ENCODE results near the gene MTMR8. TPM values are rescaled to one million over a fixed set of nuclear protein-coding genes. Genes with fewer than 3 reads are reported as not detected.

MTMR8 gene
- polyA plus RNA-seq, 1 donor = 2.1 TPM

DNA sequence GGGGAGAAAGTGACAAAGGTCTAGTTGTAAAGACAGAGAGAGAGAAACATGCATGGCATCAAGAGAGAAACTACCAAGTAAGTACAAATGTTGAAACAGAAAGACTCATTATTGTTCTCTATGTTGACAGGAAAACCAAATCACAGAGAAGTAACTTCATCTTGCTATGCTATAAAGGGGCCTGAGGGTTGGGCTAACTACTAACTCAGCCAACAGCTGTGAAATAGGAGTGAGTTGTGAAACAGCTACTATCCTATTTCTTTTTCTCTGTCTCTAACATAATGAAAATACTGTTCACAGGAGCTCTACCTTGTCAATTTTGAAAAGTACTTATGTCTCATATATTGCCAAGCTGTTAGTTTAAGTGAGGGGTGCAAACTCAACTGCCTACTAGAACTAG lies 65.0 kb downstream of the MTMR8 start:
- peaks cover 2% of the 10 kb centered on the region for H3K36me3 ChIP-seq (ENCODE audit: control insufficient read depth, insufficient read depth, low read length)
- no peaks in the 10 kb centered on the region for H3K9me3 ChIP-seq (ENCODE audit: control insufficient read depth, low read depth, low read length)
- no peak for DNase-seq
- no peak overlapping the region for H3K4me3 ChIP-seq (ENCODE audit: low read length)
- H3K27me3 ChIP-seq (ENCODE audit: control insufficient read depth, insufficient read depth, low read length) = no peaks in the 10 kb centered on the region
- H3K27ac ChIP-seq (ENCODE audit: low read length) = no peak overlapping the region
- H3K4me1 ChIP-seq (ENCODE audit: control insufficient read depth, insufficient read depth, low read length) = peaks cover 6% of the 10 kb centered on the region

DNA sequence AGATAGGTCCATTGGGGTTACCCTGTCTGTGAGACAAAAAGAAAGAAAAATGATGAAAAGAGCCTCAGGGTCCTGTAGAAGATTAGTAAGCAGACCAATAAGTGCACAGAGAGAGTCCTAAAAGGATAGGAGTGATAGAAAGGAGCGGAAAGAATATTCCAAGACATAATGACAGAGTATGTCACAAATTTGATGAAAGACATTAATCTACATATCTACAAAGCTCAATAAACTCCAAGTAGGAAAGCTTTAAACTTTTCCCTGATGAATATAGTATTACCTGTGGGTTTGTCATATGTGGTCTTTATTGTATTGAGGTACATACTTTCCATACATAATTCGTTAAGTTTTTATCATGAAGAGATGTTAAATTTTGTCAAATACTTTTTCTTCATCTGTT lies 73.7 kb downstream of the MTMR8 start:
- Histone ChIP-seq H3K4me1 (ENCODE audit: control insufficient read depth, insufficient read depth, low read length) (no peaks in the 10 kb centered on the region), H3K36me3 (ENCODE audit: control insufficient read depth, insufficient read depth, low read length) (peaks cover 7% of the 10 kb centered on the region), H3K4me3 (ENCODE audit: low read length) (no peak overlapping the region), H3K27ac (ENCODE audit: low read length) (no peak overlapping the region), H3K27me3 (ENCODE audit: control insufficient read depth, insufficient read depth, low read length) (no peaks in the 10 kb centered on the region), H3K9me3 (ENCODE audit: control insufficient read depth, low read depth, low read length) (no peaks in the 10 kb centered on the region)
- DNase-seq = no peak
- WGBS (ENCODE audit: insufficient coverage, low lambda C conversion rate) = no CpG with 5 or more reads among the region's 2 CpGs

- no CpG with 5 or more reads among the region's 1 CpG for WGBS (ENCODE audit: insufficient coverage, low lambda C conversion rate)
- no peak overlapping the region for H3K27ac ChIP-seq (ENCODE audit: low read length)
- no peak overlapping the region for H3K4me3 ChIP-seq (ENCODE audit: low read length)
- no peaks in the 10 kb centered on the region for H3K27me3 ChIP-seq (ENCODE audit: control insufficient read depth, insufficient read depth, low read length)
- no peaks in the 10 kb centered on the region for H3K9me3 ChIP-seq (ENCODE audit: control insufficient read depth, low read depth, low read length)
- no peaks in the 10 kb centered on the region for H3K36me3 ChIP-seq (ENCODE audit: control insufficient read depth, insufficient read depth, low read length)
- no peak for DNase-seq
- H3K4me1 ChIP-seq (ENCODE audit: control insufficient read depth, insufficient read depth, low read length) = no peaks in the 10 kb centered on the region
Measured at GRCh38 chrX:64313624-64314023, 81.6 kb downstream of the MTMR8 start.

DNA sequence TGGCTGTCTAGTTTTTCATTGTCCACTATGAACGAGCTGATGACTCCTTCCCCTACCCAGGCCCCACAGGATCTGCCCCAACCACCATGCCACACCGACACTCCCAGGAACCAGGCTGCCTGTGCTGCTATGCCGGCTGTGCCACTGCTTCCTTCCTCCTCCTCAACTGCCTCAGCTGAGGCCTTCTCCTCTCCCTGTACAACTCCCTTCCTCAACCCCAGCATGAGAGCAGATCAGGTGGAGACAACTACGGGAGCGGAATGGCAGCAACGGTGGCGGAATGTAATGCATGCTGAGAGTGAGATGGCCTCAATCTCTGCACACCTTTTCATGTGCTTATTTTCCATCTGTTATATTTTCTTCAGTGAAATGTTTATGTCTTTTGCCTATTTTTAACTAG lies 88.5 kb downstream of the MTMR8 start:
- no peak for DNase-seq
- Histone ChIP-seq H3K9me3 (ENCODE audit: control insufficient read depth, low read depth, low read length) (peaks cover 4% of the 10 kb centered on the region), H3K27ac (ENCODE audit: low read length) (no peak overlapping the region), H3K27me3 (ENCODE audit: control insufficient read depth, insufficient read depth, low read length) (no peaks in the 10 kb centered on the region), H3K36me3 (ENCODE audit: control insufficient read depth, insufficient read depth, low read length) (no peaks in the 10 kb centered on the region), H3K4me1 (ENCODE audit: control insufficient read depth, insufficient read depth, low read length) (no peaks in the 10 kb centered on the region), H3K4me3 (ENCODE audit: low read length) (no peak overlapping the region)
- WGBS (ENCODE audit: insufficient coverage, low lambda C conversion rate) = no CpG with 5 or more reads among the region's 7 CpGs

DNA sequence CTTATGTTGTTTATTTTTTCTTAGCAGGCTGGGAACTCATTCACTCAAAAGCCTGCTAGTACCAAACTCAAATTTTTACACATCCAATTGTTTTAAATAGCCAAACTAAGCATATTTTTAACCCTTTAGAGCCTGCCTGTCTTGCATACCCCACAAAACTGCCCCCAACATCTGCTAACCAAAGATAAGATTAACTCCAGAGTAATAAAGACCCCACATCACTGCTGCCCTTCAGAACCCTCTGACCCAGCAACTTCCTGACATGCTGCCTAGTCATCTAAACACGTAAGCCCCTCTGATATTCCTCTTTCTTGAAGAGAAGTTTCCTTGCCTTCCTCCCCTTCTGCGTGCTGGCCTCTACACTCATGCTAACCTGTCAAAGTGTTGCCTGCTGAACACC lies 104.1 kb downstream of the MTMR8 start:
- no peak for DNase-seq

DNA sequence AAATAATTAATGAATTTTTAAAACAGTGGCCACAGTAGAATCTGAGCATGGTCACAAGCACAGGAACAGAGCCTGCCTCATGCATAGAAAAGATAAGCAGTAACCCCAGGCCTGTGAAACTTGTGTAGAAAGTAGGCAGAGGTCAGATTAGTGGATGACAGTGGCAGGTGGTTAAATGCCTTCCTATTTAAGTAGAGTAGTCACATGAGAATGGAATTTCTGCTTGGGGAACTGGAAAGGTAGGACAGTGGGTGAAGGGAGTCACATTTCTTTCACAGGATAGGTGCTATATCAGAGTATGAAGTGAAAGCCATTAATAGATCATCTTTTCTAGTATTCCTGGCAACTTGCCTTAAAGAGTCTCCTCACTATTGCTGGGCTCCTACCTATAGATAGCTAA lies 130.0 kb downstream of the MTMR8 start:
- DNase-seq = peak; percentile 5 to 20
- Histone ChIP-seq H3K27ac (ENCODE audit: low read length) (no peak overlapping the region), H3K9me3 (ENCODE audit: control insufficient read depth, low read depth, low read length) (no peaks in the 10 kb centered on the region), H3K4me3 (ENCODE audit: low read length) (no peak overlapping the region), H3K4me1 (ENCODE audit: control insufficient read depth, insufficient read depth, low read length) (no peaks in the 10 kb centered on the region), H3K36me3 (ENCODE audit: control insufficient read depth, insufficient read depth, low read length) (no peaks in the 10 kb centered on the region), H3K27me3 (ENCODE audit: control insufficient read depth, insufficient read depth, low read length) (no peaks in the 10 kb centered on the region)

More for the DNA sequence above, 104.1 kb downstream of the MTMR8 start:
- H3K27me3 ChIP-seq (ENCODE audit: control insufficient read depth, insufficient read depth, low read length) = no peaks in the 10 kb centered on the region
- H3K4me1 ChIP-seq (ENCODE audit: control insufficient read depth, insufficient read depth, low read length) = no peaks in the 10 kb centered on the region
- no CpG with 5 or more reads among the region's 2 CpGs for WGBS (ENCODE audit: insufficient coverage, low lambda C conversion rate)
- H3K4me3 ChIP-seq (ENCODE audit: low read length) = no peak overlapping the region
- H3K27ac ChIP-seq (ENCODE audit: low read length) = no peak overlapping the region
- H3K9me3 ChIP-seq (ENCODE audit: control insufficient read depth, low read depth, low read length) = no peaks in the 10 kb centered on the region
- H3K36me3 ChIP-seq (ENCODE audit: control insufficient read depth, insufficient read depth, low read length) = no peaks in the 10 kb centered on the region

GRCh38 chrX:64230123-64230970 lies 164.9 kb downstream of the MTMR8 start, which contains the start of gene ASB12:
Gene ASB12, minus strand, starts transcription at chrX:64230607. Its CDS starts 4,957 bp downstream, at chrX:64225650.
- WGBS (ENCODE audit: insufficient coverage, low lambda C conversion rate) = no CpG with 5 or more reads among the region's 17 CpGs
- no peaks in the 10 kb centered on the region for H3K4me1 ChIP-seq (ENCODE audit: control insufficient read depth, insufficient read depth, low read length)
- H3K4me3 ChIP-seq (ENCODE audit: low read length) = no peak within 1 kb of the TSS
- H3K36me3 ChIP-seq (ENCODE audit: control insufficient read depth, insufficient read depth, low read length) = no peaks in the 10 kb centered on the region
- no peak for DNase-seq
- no peak within 1 kb of the TSS for H3K27ac ChIP-seq (ENCODE audit: low read length)
- H3K9me3 ChIP-seq (ENCODE audit: control insufficient read depth, low read depth, low read length) = no peaks in the 10 kb centered on the region
- H3K27me3 ChIP-seq (ENCODE audit: control insufficient read depth, insufficient read depth, low read length) = no peaks in the 10 kb centered on the region

DNA sequence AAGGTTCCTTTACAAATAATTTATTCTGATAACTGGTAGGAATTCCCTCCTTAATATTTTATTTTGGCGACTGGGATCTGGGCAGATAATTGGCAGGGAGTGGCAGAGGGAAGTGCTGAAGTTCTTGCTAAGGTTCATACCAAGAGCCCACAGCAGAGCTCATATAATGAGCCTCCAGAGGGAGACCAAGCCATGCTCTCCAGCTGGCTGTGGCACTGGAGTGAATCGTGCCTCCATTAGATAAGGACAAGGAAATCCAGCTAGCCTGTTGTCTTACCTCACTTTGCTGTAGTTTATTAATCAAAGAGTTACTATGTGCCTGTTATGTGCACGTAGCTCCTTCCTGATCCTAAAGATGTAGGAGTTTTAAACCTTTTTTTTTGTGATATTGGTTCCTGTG lies 166.1 kb downstream of the MTMR8 start:
- H3K27ac ChIP-seq (ENCODE audit: low read length) = no peak overlapping the region
- peak in 1 of 2 donors; percentile 33 for DNase-seq
- H3K4me1 ChIP-seq (ENCODE audit: control insufficient read depth, insufficient read depth, low read length) = no peaks in the 10 kb centered on the region
- no peaks in the 10 kb centered on the region for H3K9me3 ChIP-seq (ENCODE audit: control insufficient read depth, low read depth, low read length)
- H3K4me3 ChIP-seq (ENCODE audit: low read length) = no peak overlapping the region
- H3K36me3 ChIP-seq (ENCODE audit: control insufficient read depth, insufficient read depth, low read length) = no peaks in the 10 kb centered on the region
- no CpG with 5 or more reads among the region's 3 CpGs for WGBS (ENCODE audit: insufficient coverage, low lambda C conversion rate)
- H3K27me3 ChIP-seq (ENCODE audit: control insufficient read depth, insufficient read depth, low read length) = no peaks in the 10 kb centered on the region

Other genes with a start within 250 kb of the MTMR8 start
- 5.1 TPM for gene AMER1, start 189.7 kb downstream of the MTMR8 start, polyA plus RNA-seq
- 0.52 TPM for gene ASB12, start 164.8 kb downstream of the MTMR8 start, polyA plus RNA-seq